Neural cell (in vitro differentiated cells): ENCODE measurements around the gene MICAL2. TPM values are rescaled to one million over a fixed set of nuclear protein-coding genes. Genes with fewer than 3 reads are reported as not detected.

Experiments used
- H2AFZ ChIP-seq: fragments of 200-600, 300-800 bp; sonication (generic), shearing (Covaris generic); 2 replicates; pipeline ENCODE4 v1.6.0; 2014; ENCODE audit warnings: low read depth, mild to moderate bottlenecking, antibody characterized with exemption, low read length, moderate library complexity
- H3F3A ChIP-seq: fragments of 200-600 bp; shearing (Covaris generic); 2 replicates; pipeline ENCODE4 v1.6.1; 2016; ENCODE audit warnings: mild to moderate bottlenecking, moderate library complexity, mixed read lengths, antibody characterized with exemption, low read length; ENCODE audit not compliant: insufficient read depth, poor library complexity, severe bottlenecking
- H3K27ac ChIP-seq: fragments of 200-600, 300-800 bp; sonication (generic), shearing (Covaris generic); 2 replicates; pipeline ENCODE4 v1.5.1; 2014; ENCODE audit warnings: mild to moderate bottlenecking, low read length, moderate library complexity
- H3K27me3 ChIP-seq: fragments of 300-800, 200-600 bp; sonication (generic), shearing (Covaris generic); 2 replicates; pipeline ENCODE4 v1.6.0; 2014; ENCODE audit warnings: mild to moderate bottlenecking, low read depth, low read length, moderate library complexity; ENCODE audit not compliant: insufficient read depth
- H3K36me3 ChIP-seq: fragments of 300-800, 200-600 bp; sonication (generic), shearing (Covaris generic); 2 replicates; pipeline ENCODE4 v1.5.1; 2014; ENCODE audit warnings: mild to moderate bottlenecking, antibody characterized with exemption, low read length, moderate library complexity; ENCODE audit not compliant: insufficient read depth
- H3K4me2 ChIP-seq: fragments of 300-800, 200-600 bp; sonication (generic), shearing (Covaris generic); 2 replicates; pipeline ENCODE4 v1.6.0; 2014; ENCODE audit warnings: mild to moderate bottlenecking, low read length
- H3K4me3 ChIP-seq: fragments of 300-800, 200-600 bp; sonication (generic), shearing (Covaris generic); 2 replicates; pipeline ENCODE4 v1.5.1; 2014; ENCODE audit warnings: mild to moderate bottlenecking, low read length, moderate library complexity
- H3K79me2 ChIP-seq: fragments of 200-600 bp; shearing (Covaris generic); replicated peaks from 2 replicates; pipeline ENCODE4 v1.6.0; 2014; ENCODE audit warnings: mild to moderate bottlenecking, low read length, moderate library complexity; ENCODE audit not compliant: insufficient read depth
- H3K9ac ChIP-seq: fragments of 300-800, 200-600 bp; sonication (generic), shearing (Covaris generic); 2 replicates; pipeline ENCODE4 v1.6.1; 2016; ENCODE audit warnings: mild to moderate bottlenecking, low read length, mixed read lengths
- H3K9me2 ChIP-seq: fragments of 200-600 bp; shearing (Covaris generic); 2 replicates; pipeline ENCODE4 v1.6.1; 2016; ENCODE audit warnings: mild to moderate bottlenecking, low read length, mixed read lengths; ENCODE audit not compliant: insufficient read depth
- H3K9me3 ChIP-seq: fragments of 200-600, 300-800 bp; sonication (generic), shearing (Covaris generic); 2 replicates; pipeline ENCODE4 v1.6.1; 2016; ENCODE audit warnings: mild to moderate bottlenecking, mixed run types, low read length, moderate library complexity, mixed read lengths
- H4K20me1 ChIP-seq: fragments of 200-600 bp; shearing (Covaris generic); 2 replicates; pipeline ENCODE4 v1.6.1; 2016; ENCODE audit warnings: mild to moderate bottlenecking, mixed run types; ENCODE audit not compliant: insufficient read depth
- EP300 ChIP-seq: fragments of 450-650 bp; conservative IDR thresholded peaks from 2 replicates; pipeline ENCODE4 v1.6.1; 2014; ENCODE audit warnings: antibody characterized with exemption, mild to moderate bottlenecking, moderate library complexity; ENCODE audit not compliant: poor library complexity, severe bottlenecking
- EZH2 ChIP-seq: fragments of 200-600, 300-800 bp; shearing (Covaris generic), sonication (generic); IDR thresholded peaks from 2 replicates; pipeline ENCODE4 v1.6.1; 2014; ENCODE audit warnings: antibody characterized with exemption, low read length, borderline replicate concordance, mild to moderate bottlenecking; ENCODE audit not compliant: insufficient read depth, poor library complexity, severe bottlenecking
- MXI1 ChIP-seq: fragments of 450-650 bp; conservative IDR thresholded peaks from 2 replicates; pipeline ENCODE4 v1.6.1; 2014; ENCODE audit warnings: antibody characterized with exemption, mild to moderate bottlenecking; ENCODE audit not compliant: poor library complexity, severe bottlenecking
- POLR2AphosphoS5 ChIP-seq: IDR thresholded peaks from 2 replicates; pipeline ENCODE4 v1.6.1; 2012
- RAD21 ChIP-seq: fragments of 450-650 bp; conservative IDR thresholded peaks from 2 replicates; pipeline ENCODE4 v1.6.1; 2014; ENCODE audit warnings: antibody characterized with exemption, mild to moderate bottlenecking, moderate library complexity
- SMC3 ChIP-seq: fragments of 450-650 bp; conservative IDR thresholded peaks from 2 replicates; pipeline ENCODE4 v1.6.1; 2014; ENCODE audit warnings: antibody characterized with exemption, mild to moderate bottlenecking, moderate library complexity; ENCODE audit not compliant: poor library complexity
- TAF1 ChIP-seq: IDR thresholded peaks from 2 replicates; pipeline ENCODE4 v1.6.1; 2012; ENCODE audit warnings: low read depth
- polyA plus RNA-seq: library from polyadenylated mRNA; depleted of rRNA; stranded (reverse); fragments of >200 nt; gene quantifications from 2 replicates; pipeline ENCODE4 v1.2.3, GENCODE V29; 2014
- TF ChIP-seq, protein P1 (sequence below): fragments of 450-650 bp; IDR thresholded peaks from 2 replicates; pipeline ENCODE4 v1.5.1; 2014; ENCODE audit warnings: antibody characterized with exemption, mild to moderate bottlenecking, moderate library complexity; ENCODE audit not compliant: poor library complexity, severe bottlenecking
- TF ChIP-seq, protein P2 (sequence below): IDR thresholded peaks from 2 replicates; pipeline ENCODE4 v1.6.1; 2012; ENCODE audit warnings: borderline replicate concordance

The MICAL2 gene
- polyA plus RNA-seq, 1 donor from 2014 or later = 2.2 TPM

DNA sequence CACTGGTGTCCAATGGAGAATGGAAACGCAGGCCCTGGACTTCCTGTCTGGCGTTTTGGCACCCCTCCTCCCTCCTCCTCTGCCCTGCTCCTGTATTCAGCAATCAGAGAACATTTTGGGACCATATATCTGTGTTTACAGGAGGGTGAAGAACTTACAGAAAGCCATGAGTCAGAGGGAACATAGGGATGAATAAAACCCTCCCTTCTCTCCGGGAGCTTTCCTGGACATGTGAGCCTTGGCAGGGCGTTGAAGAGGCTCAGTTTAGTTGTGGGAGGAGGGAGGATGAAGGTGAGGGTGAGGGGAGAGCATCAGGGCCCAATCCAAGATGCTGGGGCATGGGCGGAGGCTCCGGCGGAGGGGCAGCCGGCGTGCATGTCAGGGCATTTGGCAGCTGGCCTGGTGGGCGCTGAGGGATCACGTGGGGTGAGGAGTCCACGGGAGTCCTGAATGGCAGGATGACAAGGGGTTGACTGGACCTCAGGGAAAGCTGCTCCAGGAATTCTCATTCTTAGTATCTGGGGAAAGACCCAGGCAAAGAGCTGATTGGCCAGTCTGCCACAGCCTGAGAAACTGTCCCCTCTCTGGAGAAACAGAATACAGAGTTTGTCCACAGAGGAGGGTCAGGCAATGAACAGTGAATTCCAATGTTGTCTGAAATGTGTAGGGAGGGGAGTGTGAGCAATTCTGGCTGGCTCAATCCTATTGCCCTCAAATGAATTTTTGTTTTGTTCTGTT lies 28.9 kb downstream of the MICAL2 start:
- H3K79me2 ChIP-seq = no peaks in the 10 kb centered on the region
- H3K27ac ChIP-seq = no peak overlapping the region
- no peaks in the 10 kb centered on the region for H3K36me3 ChIP-seq
- H3K4me3 ChIP-seq = no peak overlapping the region
- H3K4me2 ChIP-seq = no peak overlapping the region
- no peaks in the 10 kb centered on the region for H3F3A ChIP-seq
- TF ChIP-seq, protein P1, sequence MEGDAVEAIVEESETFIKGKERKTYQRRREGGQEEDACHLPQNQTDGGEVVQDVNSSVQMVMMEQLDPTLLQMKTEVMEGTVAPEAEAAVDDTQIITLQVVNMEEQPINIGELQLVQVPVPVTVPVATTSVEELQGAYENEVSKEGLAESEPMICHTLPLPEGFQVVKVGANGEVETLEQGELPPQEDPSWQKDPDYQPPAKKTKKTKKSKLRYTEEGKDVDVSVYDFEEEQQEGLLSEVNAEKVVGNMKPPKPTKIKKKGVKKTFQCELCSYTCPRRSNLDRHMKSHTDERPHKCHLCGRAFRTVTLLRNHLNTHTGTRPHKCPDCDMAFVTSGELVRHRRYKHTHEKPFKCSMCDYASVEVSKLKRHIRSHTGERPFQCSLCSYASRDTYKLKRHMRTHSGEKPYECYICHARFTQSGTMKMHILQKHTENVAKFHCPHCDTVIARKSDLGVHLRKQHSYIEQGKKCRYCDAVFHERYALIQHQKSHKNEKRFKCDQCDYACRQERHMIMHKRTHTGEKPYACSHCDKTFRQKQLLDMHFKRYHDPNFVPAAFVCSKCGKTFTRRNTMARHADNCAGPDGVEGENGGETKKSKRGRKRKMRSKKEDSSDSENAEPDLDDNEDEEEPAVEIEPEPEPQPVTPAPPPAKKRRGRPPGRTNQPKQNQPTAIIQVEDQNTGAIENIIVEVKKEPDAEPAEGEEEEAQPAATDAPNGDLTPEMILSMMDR = no peak
- TF ChIP-seq RAD21 (no peak), POLR2AphosphoS5 (no peak), EP300 (no peak), EZH2 (no peak), TAF1 (no peak), SMC3 (no peak), MXI1 (no peak)
- TF ChIP-seq, protein P2, sequence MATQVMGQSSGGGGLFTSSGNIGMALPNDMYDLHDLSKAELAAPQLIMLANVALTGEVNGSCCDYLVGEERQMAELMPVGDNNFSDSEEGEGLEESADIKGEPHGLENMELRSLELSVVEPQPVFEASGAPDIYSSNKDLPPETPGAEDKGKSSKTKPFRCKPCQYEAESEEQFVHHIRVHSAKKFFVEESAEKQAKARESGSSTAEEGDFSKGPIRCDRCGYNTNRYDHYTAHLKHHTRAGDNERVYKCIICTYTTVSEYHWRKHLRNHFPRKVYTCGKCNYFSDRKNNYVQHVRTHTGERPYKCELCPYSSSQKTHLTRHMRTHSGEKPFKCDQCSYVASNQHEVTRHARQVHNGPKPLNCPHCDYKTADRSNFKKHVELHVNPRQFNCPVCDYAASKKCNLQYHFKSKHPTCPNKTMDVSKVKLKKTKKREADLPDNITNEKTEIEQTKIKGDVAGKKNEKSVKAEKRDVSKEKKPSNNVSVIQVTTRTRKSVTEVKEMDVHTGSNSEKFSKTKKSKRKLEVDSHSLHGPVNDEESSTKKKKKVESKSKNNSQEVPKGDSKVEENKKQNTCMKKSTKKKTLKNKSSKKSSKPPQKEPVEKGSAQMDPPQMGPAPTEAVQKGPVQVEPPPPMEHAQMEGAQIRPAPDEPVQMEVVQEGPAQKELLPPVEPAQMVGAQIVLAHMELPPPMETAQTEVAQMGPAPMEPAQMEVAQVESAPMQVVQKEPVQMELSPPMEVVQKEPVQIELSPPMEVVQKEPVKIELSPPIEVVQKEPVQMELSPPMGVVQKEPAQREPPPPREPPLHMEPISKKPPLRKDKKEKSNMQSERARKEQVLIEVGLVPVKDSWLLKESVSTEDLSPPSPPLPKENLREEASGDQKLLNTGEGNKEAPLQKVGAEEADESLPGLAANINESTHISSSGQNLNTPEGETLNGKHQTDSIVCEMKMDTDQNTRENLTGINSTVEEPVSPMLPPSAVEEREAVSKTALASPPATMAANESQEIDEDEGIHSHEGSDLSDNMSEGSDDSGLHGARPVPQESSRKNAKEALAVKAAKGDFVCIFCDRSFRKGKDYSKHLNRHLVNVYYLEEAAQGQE = no peak
- H3K9me2 ChIP-seq = no peaks in the 10 kb centered on the region
- no peaks in the 10 kb centered on the region for H4K20me1 ChIP-seq
- no peak overlapping the region for H2AFZ ChIP-seq
- H3K9me3 ChIP-seq = no peaks in the 10 kb centered on the region
- H3K27me3 ChIP-seq = no peaks in the 10 kb centered on the region
- H3K9ac ChIP-seq = no peak overlapping the region

DNA sequence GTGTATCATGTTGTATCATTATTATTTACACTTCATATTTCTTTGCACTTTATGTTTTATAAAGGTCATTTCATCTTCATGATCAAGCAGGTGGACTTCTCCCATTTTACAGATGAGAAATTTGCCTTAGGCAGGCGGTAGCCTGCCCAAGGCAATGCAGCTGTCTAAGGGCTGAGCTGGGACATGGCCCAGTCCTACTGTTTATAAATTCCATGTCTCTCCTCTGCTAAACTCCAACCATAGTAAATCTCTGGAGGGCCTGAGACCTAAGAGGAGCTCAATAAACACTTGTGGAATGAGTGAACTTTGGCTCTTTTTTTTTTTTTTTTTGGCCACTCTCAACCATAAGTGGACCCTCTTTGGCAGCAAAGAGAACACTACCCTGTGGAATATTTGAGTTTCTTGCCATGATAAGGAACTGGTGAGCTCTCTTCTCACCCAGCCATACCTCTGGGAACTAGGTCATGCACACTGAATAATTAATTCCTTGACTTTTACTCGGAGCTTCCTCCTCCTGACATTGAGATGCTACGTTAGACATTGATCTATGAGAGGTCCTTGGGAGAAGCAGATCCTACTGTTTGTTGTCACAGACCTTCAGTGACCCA lies 29.9 kb downstream of the MICAL2 start:
- Histone ChIP-seq H3K9me3 (no peaks in the 10 kb centered on the region), H3K36me3 (no peaks in the 10 kb centered on the region), H3K4me2 (no peak overlapping the region), H3K27ac (no peak overlapping the region), H2AFZ (no peak overlapping the region), H3F3A (no peaks in the 10 kb centered on the region), H4K20me1 (no peaks in the 10 kb centered on the region), H3K27me3 (no peaks in the 10 kb centered on the region), H3K79me2 (no peaks in the 10 kb centered on the region), H3K9me2 (no peaks in the 10 kb centered on the region), H3K4me3 (no peak overlapping the region), H3K9ac (no peak overlapping the region)
- no peak for TF ChIP-seq EP300
- TF ChIP-seq SMC3 = no peak
- TF ChIP-seq TAF1 = no peak
- no peak for TF ChIP-seq POLR2AphosphoS5
- TF ChIP-seq, protein P2 = no peak
- no peak for TF ChIP-seq RAD21
- TF ChIP-seq MXI1 = no peak
- TF ChIP-seq, protein P1 = no peak
- no peak for TF ChIP-seq EZH2
